SK-N-SH treated with all-trans-retinoic acid at 6 μM for 48 hours (cell line): ENCODE results near the gene STK40.

Source experiments
- ATAC-seq: fragments of 200-7000 bp; cut with Tn5 transposase; 3 replicates; pipeline ENCODE4 v1.9.1; 2020; ENCODE audit warnings: mild to moderate bottlenecking, moderate library complexity
- ARNTL ChIP-seq: fragments of 450-650 bp; formaldehyde crosslinking; IDR thresholded peaks from 2 replicates; pipeline ENCODE4 v1.5.0; 2020; ENCODE audit warnings: low read depth, mild to moderate bottlenecking, moderate library complexity, borderline replicate concordance
- BACH2 ChIP-seq: fragments of 250-450 bp; sonication (Bioruptor Pico); IDR thresholded peaks from 2 replicates; pipeline ENCODE4 v1.9.0; 2021; ENCODE audit warnings: mild to moderate bottlenecking, borderline replicate concordance
- CSDC2 ChIP-seq: fragments of 250-450 bp; sonication (Bioruptor Pico); IDR thresholded peaks from 2 replicates; pipeline ENCODE4 v1.5.0; 2020; ENCODE audit warnings: mild to moderate bottlenecking, moderate library complexity
- ESRRG ChIP-seq: fragments of 250-450 bp; sonication (Bioruptor Pico); IDR thresholded peaks from 2 replicates; pipeline ENCODE4 v1.6.1; 2021; ENCODE audit warnings: mild to moderate bottlenecking
- ISL1 ChIP-seq: fragments of 250-450 bp; sonication (Bioruptor Pico); IDR thresholded peaks from 2 replicates; pipeline ENCODE4 v2.1.2; 2022; ENCODE audit warnings: mild to moderate bottlenecking, moderate library complexity
- OSR1 ChIP-seq: fragments of 250-450 bp; sonication (Bioruptor Pico); IDR thresholded peaks from 2 replicates; pipeline ENCODE4 v1.8.0; 2022; ENCODE audit warnings: moderate library complexity, mild to moderate bottlenecking, inconsistent platforms
- PPARA ChIP-seq: fragments of 250-450 bp; sonication (Bioruptor Pico); IDR thresholded peaks from 2 replicates; pipeline ENCODE4 v1.5.0; 2020; ENCODE audit warnings: mild to moderate bottlenecking, borderline replicate concordance
- RARB ChIP-seq: fragments of 250-450 bp; sonication (Bioruptor Pico); IDR thresholded peaks from 2 replicates; pipeline ENCODE4 v1.8.0; 2021; ENCODE audit warnings: mild to moderate bottlenecking, moderate library complexity
- SNAI2 ChIP-seq: fragments of 250-450 bp; sonication (Bioruptor Pico); IDR thresholded peaks from 2 replicates; pipeline ENCODE4 v1.5.0; 2020; ENCODE audit warnings: mild to moderate bottlenecking, moderate library complexity
- TCF4 ChIP-seq: fragments of 250-450 bp; sonication (Bioruptor Pico); IDR thresholded peaks from 2 replicates; pipeline ENCODE4 v1.8.0; 2021; ENCODE audit warnings: mild to moderate bottlenecking, moderate library complexity, borderline replicate concordance
- ZC3H10 ChIP-seq: fragments of 250-450 bp; sonication (Bioruptor Pico); IDR thresholded peaks from 2 replicates; pipeline ENCODE4 v1.5.1; 2021; ENCODE audit warnings: mild to moderate bottlenecking, moderate library complexity
- ZFP3 ChIP-seq: fragments of 250-450 bp; sonication (Bioruptor Pico); IDR thresholded peaks from 2 replicates; pipeline ENCODE4 v1.5.0; 2020; ENCODE audit warnings: mild to moderate bottlenecking, moderate library complexity
- ZFP30 ChIP-seq: fragments of 450-650 bp; formaldehyde crosslinking; IDR thresholded peaks from 2 replicates; pipeline ENCODE4 v1.5.0; 2022; ENCODE audit warnings: mild to moderate bottlenecking, moderate library complexity
- ZNF565 ChIP-seq: fragments of 450-650 bp; formaldehyde crosslinking; conservative IDR thresholded peaks from 2 replicates; pipeline ENCODE4 v1.5.0; 2020; ENCODE audit warnings: low read depth, mild to moderate bottlenecking, moderate library complexity
- ZNF70 ChIP-seq: fragments of 450-650 bp; formaldehyde crosslinking; IDR thresholded peaks from 2 replicates; pipeline ENCODE4 v1.5.0; 2020; ENCODE audit warnings: mild to moderate bottlenecking, moderate library complexity
- ZNF8 ChIP-seq: fragments of 450-650 bp; formaldehyde crosslinking; IDR thresholded peaks from 2 replicates; pipeline ENCODE4 v1.5.0; 2020; ENCODE audit warnings: mild to moderate bottlenecking, moderate library complexity
- TF ChIP-seq, protein P1 (sequence below): fragments of 250-450 bp; sonication (Bioruptor Pico); IDR thresholded peaks from 2 replicates; pipeline ENCODE4 v1.5.0; 2020; ENCODE audit warnings: mild to moderate bottlenecking, moderate library complexity
- TF ChIP-seq, protein P2 (sequence below): fragments of 250-450 bp; sonication (Bioruptor Pico); IDR thresholded peaks from 2 replicates; pipeline ENCODE4 v1.8.0; 2020; ENCODE audit warnings: mild to moderate bottlenecking, moderate library complexity, borderline replicate concordance
- TF ChIP-seq, protein P3 (sequence below): fragments of 250-450 bp; sonication (Bioruptor Pico); IDR thresholded peaks from 2 replicates; pipeline ENCODE4 v1.8.0; 2021; ENCODE audit warnings: low read depth, mild to moderate bottlenecking, moderate library complexity, borderline replicate concordance
- TF ChIP-seq, protein P4 (sequence below): fragments of 250-450 bp; sonication (Bioruptor Pico); IDR thresholded peaks from 2 replicates; pipeline ENCODE4 v1.5.1; 2021; ENCODE audit warnings: mild to moderate bottlenecking, moderate library complexity
- TF ChIP-seq, protein P5 (sequence below): fragments of 250-450 bp; sonication (Bioruptor Pico); IDR thresholded peaks from 2 replicates; pipeline ENCODE4 v1.5.1; 2020; ENCODE audit warnings: low read depth, mild to moderate bottlenecking, moderate library complexity

Gene STK40

DNA sequence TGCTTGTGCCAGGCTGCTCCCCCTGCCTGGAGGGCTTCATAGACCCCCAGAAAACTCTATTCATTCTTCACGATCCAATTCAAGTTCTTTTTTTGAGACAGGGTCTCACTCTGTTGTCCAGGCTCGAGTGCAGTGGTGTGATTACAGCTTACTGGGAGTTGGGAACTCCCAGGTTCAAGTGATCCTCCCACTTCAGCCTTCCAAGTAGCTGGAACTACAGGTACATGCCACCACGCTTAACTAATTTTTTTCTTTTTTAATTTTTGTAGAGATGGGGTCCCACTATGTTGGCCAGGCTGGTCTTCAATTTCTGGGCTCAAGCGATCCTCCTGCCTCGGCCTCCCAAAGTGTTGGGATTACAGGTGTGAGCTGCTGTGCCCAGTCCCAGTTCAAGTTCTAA, 4.3 kb downstream of the STK40 start:
- TF ChIP-seq ZNF565 (CRISPR knock-in tag), result no peak
- TF ChIP-seq, protein P1, sequence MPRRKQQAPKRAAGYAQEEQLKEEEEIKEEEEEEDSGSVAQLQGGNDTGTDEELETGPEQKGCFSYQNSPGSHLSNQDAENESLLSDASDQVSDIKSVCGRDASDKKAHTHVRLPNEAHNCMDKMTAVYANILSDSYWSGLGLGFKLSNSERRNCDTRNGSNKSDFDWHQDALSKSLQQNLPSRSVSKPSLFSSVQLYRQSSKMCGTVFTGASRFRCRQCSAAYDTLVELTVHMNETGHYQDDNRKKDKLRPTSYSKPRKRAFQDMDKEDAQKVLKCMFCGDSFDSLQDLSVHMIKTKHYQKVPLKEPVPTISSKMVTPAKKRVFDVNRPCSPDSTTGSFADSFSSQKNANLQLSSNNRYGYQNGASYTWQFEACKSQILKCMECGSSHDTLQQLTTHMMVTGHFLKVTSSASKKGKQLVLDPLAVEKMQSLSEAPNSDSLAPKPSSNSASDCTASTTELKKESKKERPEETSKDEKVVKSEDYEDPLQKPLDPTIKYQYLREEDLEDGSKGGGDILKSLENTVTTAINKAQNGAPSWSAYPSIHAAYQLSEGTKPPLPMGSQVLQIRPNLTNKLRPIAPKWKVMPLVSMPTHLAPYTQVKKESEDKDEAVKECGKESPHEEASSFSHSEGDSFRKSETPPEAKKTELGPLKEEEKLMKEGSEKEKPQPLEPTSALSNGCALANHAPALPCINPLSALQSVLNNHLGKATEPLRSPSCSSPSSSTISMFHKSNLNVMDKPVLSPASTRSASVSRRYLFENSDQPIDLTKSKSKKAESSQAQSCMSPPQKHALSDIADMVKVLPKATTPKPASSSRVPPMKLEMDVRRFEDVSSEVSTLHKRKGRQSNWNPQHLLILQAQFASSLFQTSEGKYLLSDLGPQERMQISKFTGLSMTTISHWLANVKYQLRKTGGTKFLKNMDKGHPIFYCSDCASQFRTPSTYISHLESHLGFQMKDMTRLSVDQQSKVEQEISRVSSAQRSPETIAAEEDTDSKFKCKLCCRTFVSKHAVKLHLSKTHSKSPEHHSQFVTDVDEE (CRISPR knock-in tag), result no peak
- TF ChIP-seq, protein P2, sequence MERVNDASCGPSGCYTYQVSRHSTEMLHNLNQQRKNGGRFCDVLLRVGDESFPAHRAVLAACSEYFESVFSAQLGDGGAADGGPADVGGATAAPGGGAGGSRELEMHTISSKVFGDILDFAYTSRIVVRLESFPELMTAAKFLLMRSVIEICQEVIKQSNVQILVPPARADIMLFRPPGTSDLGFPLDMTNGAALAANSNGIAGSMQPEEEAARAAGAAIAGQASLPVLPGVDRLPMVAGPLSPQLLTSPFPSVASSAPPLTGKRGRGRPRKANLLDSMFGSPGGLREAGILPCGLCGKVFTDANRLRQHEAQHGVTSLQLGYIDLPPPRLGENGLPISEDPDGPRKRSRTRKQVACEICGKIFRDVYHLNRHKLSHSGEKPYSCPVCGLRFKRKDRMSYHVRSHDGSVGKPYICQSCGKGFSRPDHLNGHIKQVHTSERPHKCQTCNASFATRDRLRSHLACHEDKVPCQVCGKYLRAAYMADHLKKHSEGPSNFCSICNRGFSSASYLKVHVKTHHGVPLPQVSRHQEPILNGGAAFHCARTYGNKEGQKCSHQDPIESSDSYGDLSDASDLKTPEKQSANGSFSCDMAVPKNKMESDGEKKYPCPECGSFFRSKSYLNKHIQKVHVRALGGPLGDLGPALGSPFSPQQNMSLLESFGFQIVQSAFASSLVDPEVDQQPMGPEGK, result no peak
- TF ChIP-seq ESRRG (CRISPR knock-in tag), result no peak
- no peak for TF ChIP-seq ARNTL (CRISPR knock-in tag)
- no peak for TF ChIP-seq ISL1
- TF ChIP-seq SNAI2 (CRISPR knock-in tag), result no peak
- TF ChIP-seq ZFP3 (CRISPR knock-in tag), result no peak
- no peak for TF ChIP-seq ZNF8 (CRISPR knock-in tag)
- TF ChIP-seq BACH2, result no peak
- TF ChIP-seq, protein P3, sequence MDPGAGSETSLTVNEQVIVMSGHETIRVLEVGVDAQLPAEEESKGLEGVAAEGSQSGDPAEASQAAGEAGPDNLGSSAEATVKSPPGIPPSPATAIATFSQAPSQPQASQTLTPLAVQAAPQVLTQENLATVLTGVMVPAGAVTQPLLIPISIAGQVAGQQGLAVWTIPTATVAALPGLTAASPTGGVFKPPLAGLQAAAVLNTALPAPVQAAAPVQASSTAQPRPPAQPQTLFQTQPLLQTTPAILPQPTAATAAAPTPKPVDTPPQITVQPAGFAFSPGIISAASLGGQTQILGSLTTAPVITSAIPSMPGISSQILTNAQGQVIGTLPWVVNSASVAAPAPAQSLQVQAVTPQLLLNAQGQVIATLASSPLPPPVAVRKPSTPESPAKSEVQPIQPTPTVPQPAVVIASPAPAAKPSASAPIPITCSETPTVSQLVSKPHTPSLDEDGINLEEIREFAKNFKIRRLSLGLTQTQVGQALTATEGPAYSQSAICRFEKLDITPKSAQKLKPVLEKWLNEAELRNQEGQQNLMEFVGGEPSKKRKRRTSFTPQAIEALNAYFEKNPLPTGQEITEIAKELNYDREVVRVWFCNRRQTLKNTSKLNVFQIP (CRISPR knock-in tag), result no peak
- no peak for TF ChIP-seq ZC3H10 (CRISPR knock-in tag)
- TF ChIP-seq ZFP30 (CRISPR knock-in tag), result no peak
- TF ChIP-seq, protein P4, sequence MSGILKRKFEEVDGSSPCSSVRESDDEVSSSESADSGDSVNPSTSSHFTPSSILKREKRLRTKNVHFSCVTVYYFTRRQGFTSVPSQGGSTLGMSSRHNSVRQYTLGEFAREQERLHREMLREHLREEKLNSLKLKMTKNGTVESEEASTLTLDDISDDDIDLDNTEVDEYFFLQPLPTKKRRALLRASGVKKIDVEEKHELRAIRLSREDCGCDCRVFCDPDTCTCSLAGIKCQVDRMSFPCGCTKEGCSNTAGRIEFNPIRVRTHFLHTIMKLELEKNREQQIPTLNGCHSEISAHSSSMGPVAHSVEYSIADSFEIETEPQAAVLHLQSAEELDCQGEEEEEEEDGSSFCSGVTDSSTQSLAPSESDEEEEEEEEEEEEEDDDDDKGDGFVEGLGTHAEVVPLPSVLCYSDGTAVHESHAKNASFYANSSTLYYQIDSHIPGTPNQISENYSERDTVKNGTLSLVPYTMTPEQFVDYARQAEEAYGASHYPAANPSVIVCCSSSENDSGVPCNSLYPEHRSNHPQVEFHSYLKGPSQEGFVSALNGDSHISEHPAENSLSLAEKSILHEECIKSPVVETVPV (CRISPR knock-in tag), result no peak
- TF ChIP-seq RARB, result no peak
- TF ChIP-seq, protein P5, sequence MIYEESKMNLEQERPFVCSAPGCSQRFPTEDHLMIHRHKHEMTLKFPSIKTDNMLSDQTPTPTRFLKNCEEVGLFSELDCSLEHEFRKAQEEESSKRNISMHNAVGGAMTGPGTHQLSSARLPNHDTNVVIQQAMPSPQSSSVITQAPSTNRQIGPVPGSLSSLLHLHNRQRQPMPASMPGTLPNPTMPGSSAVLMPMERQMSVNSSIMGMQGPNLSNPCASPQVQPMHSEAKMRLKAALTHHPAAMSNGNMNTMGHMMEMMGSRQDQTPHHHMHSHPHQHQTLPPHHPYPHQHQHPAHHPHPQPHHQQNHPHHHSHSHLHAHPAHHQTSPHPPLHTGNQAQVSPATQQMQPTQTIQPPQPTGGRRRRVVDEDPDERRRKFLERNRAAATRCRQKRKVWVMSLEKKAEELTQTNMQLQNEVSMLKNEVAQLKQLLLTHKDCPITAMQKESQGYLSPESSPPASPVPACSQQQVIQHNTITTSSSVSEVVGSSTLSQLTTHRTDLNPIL (CRISPR knock-in tag), result no peak
- TF ChIP-seq TCF4, result no peak
- no peak for TF ChIP-seq OSR1 (CRISPR knock-in tag)
- TF ChIP-seq ZNF70 (CRISPR knock-in tag), result no peak
- no peak for ATAC-seq

DNA sequence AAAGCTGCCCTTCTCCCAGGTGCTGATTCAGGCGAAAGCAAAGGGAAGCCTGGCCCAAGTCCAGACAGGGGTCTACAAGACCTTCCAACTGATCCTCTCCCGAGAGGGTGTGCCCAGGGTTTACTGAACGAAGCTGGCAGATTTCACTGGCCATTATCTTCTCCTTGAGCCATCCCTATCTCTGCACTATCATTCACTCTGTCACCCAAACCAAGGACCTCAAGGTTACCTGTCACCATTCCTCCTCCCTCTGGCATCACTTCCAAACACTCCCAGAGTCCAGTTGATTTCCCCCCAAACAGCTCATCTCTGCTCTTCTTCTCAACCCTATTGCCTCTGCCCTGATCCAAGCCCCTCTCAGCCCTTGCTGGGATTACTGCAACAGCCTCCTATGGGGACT, 4.9 kb downstream of the STK40 start:
- TF ChIP-seq, protein P4 (CRISPR knock-in tag), result no peak
- TF ChIP-seq, all 23 proteins: peak for 0
- ATAC-seq, result no peak

DNA sequence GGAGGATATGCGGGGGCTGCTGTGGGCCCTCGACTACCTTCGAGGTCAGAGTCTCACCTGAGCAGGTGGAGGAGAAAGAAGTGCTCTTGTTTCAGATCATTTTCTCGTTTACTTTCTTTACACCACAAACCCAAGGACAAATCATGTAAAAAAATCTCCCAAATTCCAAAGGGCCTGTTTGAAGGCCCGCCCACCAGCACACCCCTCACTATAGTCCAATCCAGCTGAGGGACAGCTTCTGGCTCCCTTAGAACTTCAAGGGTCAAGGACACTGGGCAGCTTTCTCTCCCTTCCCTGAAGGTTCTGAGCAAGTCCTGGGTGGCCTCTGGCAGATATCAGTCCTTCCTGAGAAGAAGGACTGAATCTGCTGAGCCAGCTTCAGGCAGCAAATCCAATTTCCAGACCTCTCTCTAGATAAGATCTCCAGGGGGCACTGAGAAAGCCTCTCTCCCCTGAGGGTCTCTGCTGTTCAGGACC, 5.5 kb downstream of the STK40 start:
- no peak for ATAC-seq
- TF ChIP-seq ZFP3 (CRISPR knock-in tag) (no peak), PPARA (CRISPR knock-in tag) (no peak), ZNF565 (CRISPR knock-in tag) (no peak), ZNF70 (CRISPR knock-in tag) (no peak), CSDC2 (CRISPR knock-in tag) (no peak), OSR1 (CRISPR knock-in tag) (no peak), ESRRG (CRISPR knock-in tag) (no peak), TCF4 (no peak), ZFP30 (CRISPR knock-in tag) (no peak)
- TF ChIP-seq, protein P1 (CRISPR knock-in tag), result no peak
- TF ChIP-seq, protein P2, result no peak
- TF ChIP-seq, all 23 proteins: peak for 0
